GM18870 (cell line): ENCODE results near the gene FTCDNL1.

ENCODE experiments used
- ATAC-seq: cut with Tn5 transposase; IDR thresholded peaks from one replicate; pipeline ENCODE4 v1.9.1; 2021; ENCODE audit warnings: moderate library complexity; ENCODE audit not compliant: unreplicated experiment

FTCDNL1 gene

GRCh38 chr2:199792381-199792780 is 58.6 kb downstream of the FTCDNL1 start:
- ATAC-seq: no peak

- no peak for ATAC-seq
Measured at GRCh38 chr2:199791326-199791725, 59.7 kb downstream of the FTCDNL1 start.

- ATAC-seq: peak; percentile 62
Measured at GRCh38 chr2:199784512-199784911, 66.5 kb downstream of the FTCDNL1 start.

GRCh38 chr2:199779589-199779988 is 71.4 kb downstream of the FTCDNL1 start:
- ATAC-seq: no peak

- no peak for ATAC-seq
Measured at GRCh38 chr2:199778655-199779054, 72.3 kb downstream of the FTCDNL1 start.

- ATAC-seq: no peak
Measured at GRCh38 chr2:199777916-199778315, 73.1 kb downstream of the FTCDNL1 start.

GRCh38 chr2:199777315-199777714 is 73.7 kb downstream of the FTCDNL1 start:
- no peak for ATAC-seq

- ATAC-seq: no peak
Measured at GRCh38 chr2:199775267-199775666, 75.7 kb downstream of the FTCDNL1 start.

GRCh38 chr2:199772035-199772976 is 78.7 kb downstream of the FTCDNL1 start:
- ATAC-seq: no peak

GRCh38 chr2:199770716-199771115 is 80.3 kb downstream of the FTCDNL1 start:
- ATAC-seq: no peak

- ATAC-seq: no peak
Measured at GRCh38 chr2:199765646-199766045, 85.3 kb downstream of the FTCDNL1 start.

- ATAC-seq: no peak
Measured at GRCh38 chr2:199764273-199764800, 86.7 kb downstream of the FTCDNL1 start.

GRCh38 chr2:199762963-199763362 is 88.0 kb downstream of the FTCDNL1 start:
- no peak for ATAC-seq

- ATAC-seq: no peak
Measured at GRCh38 chr2:199760574-199760973, 90.4 kb downstream of the FTCDNL1 start.

GRCh38 chr2:199757233-199757870 is 93.6 kb downstream of the FTCDNL1 start:
- no peak for ATAC-seq

GRCh38 chr2:199756743-199757142 is 94.2 kb downstream of the FTCDNL1 start:
- ATAC-seq: no peak

- no peak for ATAC-seq
Measured at GRCh38 chr2:199756211-199756610, 94.8 kb downstream of the FTCDNL1 start.

GRCh38 chr2:199754766-199755165 is 96.2 kb downstream of the FTCDNL1 start:
- no peak for ATAC-seq

- no peak for ATAC-seq
Measured at GRCh38 chr2:199751492-199752120, 99.4 kb downstream of the FTCDNL1 start.

- no peak for ATAC-seq
Measured at GRCh38 chr2:199749571-199749970, 101.4 kb downstream of the FTCDNL1 start.

GRCh38 chr2:199744724-199745123 is 106.3 kb downstream of the FTCDNL1 start:
- no peak for ATAC-seq
